Calu3 (cell line): ENCODE measurements around the gene GPR83. TPM values are rescaled to one million over a fixed set of nuclear protein-coding genes. Genes with fewer than 3 reads are reported as not detected.
"Not testable (repeated sequence)": the region's sequence is repeated elsewhere in the genome, so short reads cannot be mapped to it uniquely, and the experiment has no call there.

Experiments used
- BruUV-seq: library from RNA; stranded (reverse); fragments of 400-500 nt; replicated peaks from 2 replicates; lab custom pipeline; 2021; lab: Mats Ljungman, UMichigan
- CTCF ChIA-PET: fragments of 300-600 bp; sonication (Branson Sonifier 250); formaldehyde crosslinking; loops from one replicate; lab custom pipeline; 2022; ENCODE audit warnings: antibody characterized with exemption; lab: Charles Lee
- DNase-seq: peaks from one replicate; pipeline ENCODE4 v3.0.0; 2022
- H3K27ac Mint-ChIP-seq: one replicate; pipeline ENCODE4 v1.8.0; 2022; ENCODE audit warnings: mixed read lengths; ENCODE audit not compliant: unreplicated experiment
- H3K27me3 Mint-ChIP-seq: one replicate; pipeline ENCODE4 v1.8.0; 2022; ENCODE audit warnings: mixed read lengths; ENCODE audit not compliant: unreplicated experiment
- H3K36me3 Mint-ChIP-seq: one replicate; pipeline ENCODE4 v1.8.0; 2022; ENCODE audit warnings: mild to moderate bottlenecking, moderate library complexity, mixed read lengths; ENCODE audit not compliant: insufficient read depth, unreplicated experiment
- H3K4me1 Mint-ChIP-seq: one replicate; pipeline ENCODE4 v1.8.0; 2022; ENCODE audit warnings: mild to moderate bottlenecking, low read depth, mixed read lengths; ENCODE audit not compliant: unreplicated experiment
- H3K4me3 Mint-ChIP-seq: one replicate; pipeline ENCODE4 v1.8.0; 2022; ENCODE audit warnings: mild to moderate bottlenecking, low read depth, moderate library complexity, mixed read lengths; ENCODE audit not compliant: unreplicated experiment
- H3K9me3 Mint-ChIP-seq: one replicate; pipeline ENCODE4 v1.8.0; 2022; ENCODE audit warnings: low read depth, mixed read lengths; ENCODE audit not compliant: unreplicated experiment
- intact Hi-C: fragments of 100-400 bp; cut with micrococcal nuclease; formaldehyde crosslinking; loops from one replicate; pipeline ENCODE4 v1.10.0; 2022; ENCODE audit not compliant: unreplicated experiment
- total RNA-seq: library from RNA; stranded (reverse); gene quantifications from 2 replicates; pipeline ENCODE4 v1.2.3, GENCODE V29; 2022
- TF ChIP-seq, protein P1 (sequence below): fragments of 200-600 bp; IDR thresholded peaks from one replicate; pipeline ENCODE4 v1.8.0; 2022; ENCODE audit warnings: antibody characterized with exemption; ENCODE audit not compliant: unreplicated experiment

The GPR83 gene
- total RNA-seq, 1 experiment from 2014 or later: 0.19 TPM

- Mint-ChIP-seq H3K4me3 (no peak overlapping the region), H3K9me3 (no peaks in the 10 kb centered on the region), H3K36me3 (no peaks in the 10 kb centered on the region), H3K27me3 (peaks cover 28% of the 10 kb centered on the region), H3K4me1 (no peaks in the 10 kb centered on the region), H3K27ac (no peak overlapping the region)
- CTCF ChIA-PET: no interaction called here
- TF ChIP-seq, protein P1, sequence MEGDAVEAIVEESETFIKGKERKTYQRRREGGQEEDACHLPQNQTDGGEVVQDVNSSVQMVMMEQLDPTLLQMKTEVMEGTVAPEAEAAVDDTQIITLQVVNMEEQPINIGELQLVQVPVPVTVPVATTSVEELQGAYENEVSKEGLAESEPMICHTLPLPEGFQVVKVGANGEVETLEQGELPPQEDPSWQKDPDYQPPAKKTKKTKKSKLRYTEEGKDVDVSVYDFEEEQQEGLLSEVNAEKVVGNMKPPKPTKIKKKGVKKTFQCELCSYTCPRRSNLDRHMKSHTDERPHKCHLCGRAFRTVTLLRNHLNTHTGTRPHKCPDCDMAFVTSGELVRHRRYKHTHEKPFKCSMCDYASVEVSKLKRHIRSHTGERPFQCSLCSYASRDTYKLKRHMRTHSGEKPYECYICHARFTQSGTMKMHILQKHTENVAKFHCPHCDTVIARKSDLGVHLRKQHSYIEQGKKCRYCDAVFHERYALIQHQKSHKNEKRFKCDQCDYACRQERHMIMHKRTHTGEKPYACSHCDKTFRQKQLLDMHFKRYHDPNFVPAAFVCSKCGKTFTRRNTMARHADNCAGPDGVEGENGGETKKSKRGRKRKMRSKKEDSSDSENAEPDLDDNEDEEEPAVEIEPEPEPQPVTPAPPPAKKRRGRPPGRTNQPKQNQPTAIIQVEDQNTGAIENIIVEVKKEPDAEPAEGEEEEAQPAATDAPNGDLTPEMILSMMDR: no peak
- DNase-seq: no peak
- BruUV-seq: no TSS peak
- intact Hi-C loops: no loop called here
Measured at GRCh38 chr11:94376841-94377240, 24.4 kb downstream of the GPR83 start.

DNA sequence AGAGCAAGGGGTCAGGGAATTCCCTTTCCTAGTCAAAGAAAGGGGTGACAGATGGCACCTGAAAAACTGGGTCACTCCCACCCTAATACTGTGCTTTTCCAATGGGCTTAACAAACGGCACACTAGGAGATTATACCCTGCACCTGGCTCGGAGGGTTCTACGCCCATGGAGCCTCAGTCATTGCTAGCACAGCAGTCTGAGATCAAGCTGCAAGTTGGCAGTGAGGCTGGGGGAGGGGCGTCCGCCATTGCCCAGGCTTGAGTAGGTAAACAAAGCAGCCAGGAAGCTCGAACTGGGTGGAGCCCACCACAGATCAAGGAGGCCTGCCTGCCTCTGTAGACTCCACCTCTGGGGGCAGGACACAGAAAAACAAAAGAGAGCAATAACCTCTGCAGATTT is 30.6 kb downstream of the GPR83 start:
- H3K9me3 Mint-ChIP-seq, CTCF ChIA-PET, H3K27ac Mint-ChIP-seq, intact Hi-C loops, H3K4me3 Mint-ChIP-seq, DNase-seq, BruUV-seq, H3K4me1 Mint-ChIP-seq, H3K36me3 Mint-ChIP-seq: not testable (repeated sequence)
- peaks cover 38% of the 10 kb centered on the region for H3K27me3 Mint-ChIP-seq

DNA sequence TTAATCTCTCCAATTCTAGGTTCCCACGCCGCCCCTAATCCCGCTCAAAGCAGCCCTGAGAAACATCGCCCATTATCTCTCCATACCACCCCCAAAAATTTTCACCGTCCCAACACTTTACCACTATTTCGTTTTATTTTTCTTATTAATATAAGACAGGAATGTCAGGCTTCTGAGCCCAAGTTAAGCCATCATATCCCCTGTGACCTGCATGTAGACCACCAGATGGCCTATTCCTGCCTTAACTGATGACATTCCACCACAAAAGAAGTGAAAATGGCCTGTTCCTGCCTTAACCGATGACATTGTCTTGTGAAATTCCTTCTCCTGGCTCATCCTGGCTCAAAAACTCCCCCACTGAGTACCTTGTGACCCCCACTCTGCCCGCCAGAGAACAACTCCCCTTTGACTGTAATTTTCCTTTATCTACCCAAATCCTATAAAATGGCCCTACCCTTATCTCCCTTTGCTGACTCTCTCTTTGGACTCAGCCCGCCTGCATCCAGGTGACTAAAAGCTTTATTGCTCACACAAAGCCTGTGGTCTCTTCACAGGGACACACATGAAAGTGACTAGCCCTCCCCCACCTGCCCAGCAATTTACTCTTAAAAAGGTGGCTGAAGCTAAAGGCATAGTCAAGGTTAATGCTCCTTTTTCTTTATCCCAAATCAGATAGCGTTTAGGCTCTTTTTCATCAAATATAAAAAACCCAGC is 50.2 kb downstream of the GPR83 start:
- H3K4me1 Mint-ChIP-seq, intact Hi-C loops, H3K9me3 Mint-ChIP-seq, H3K36me3 Mint-ChIP-seq, CTCF ChIA-PET, H3K4me3 Mint-ChIP-seq, BruUV-seq, H3K27ac Mint-ChIP-seq, DNase-seq: not testable (repeated sequence)
- peaks cover 83% of the 10 kb centered on the region for H3K27me3 Mint-ChIP-seq

DNA sequence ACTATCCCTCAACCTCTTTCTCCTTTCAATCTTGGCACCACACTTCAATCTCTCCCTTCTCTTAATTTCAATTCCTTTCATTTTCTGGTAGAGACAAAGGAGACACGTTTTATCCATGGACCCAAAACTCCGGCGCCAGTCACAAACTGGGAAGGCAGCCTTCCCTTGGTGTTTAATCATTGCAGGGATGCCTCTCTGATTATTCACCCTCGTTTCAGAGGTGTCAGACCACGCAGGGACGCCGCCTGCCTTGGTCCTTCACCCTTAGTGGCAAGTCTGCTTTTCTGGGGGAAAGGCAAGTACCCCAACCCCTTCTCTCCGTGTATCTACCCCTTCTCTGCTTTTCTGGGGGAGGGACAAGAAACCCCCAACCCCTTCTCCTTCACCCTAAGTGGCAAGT is 54.9 kb downstream of the GPR83 start:
- intact Hi-C loops, DNase-seq, CTCF ChIA-PET, BruUV-seq, H3K4me3 Mint-ChIP-seq, H3K9me3 Mint-ChIP-seq, H3K36me3 Mint-ChIP-seq, H3K27ac Mint-ChIP-seq, H3K4me1 Mint-ChIP-seq: not testable (repeated sequence)
- peaks cover 47% of the 10 kb centered on the region for H3K27me3 Mint-ChIP-seq

GRCh38 chr11:94343495-94343894 is 57.7 kb downstream of the GPR83 start:
- intact Hi-C loops: no loop called here
- no TSS peak for BruUV-seq
- no peak overlapping the region for H3K4me3 Mint-ChIP-seq
- DNase-seq: no peak
- H3K9me3 Mint-ChIP-seq: no peaks in the 10 kb centered on the region
- H3K4me1 Mint-ChIP-seq: no peaks in the 10 kb centered on the region
- TF ChIP-seq, protein P1: no peak
- CTCF ChIA-PET: no interaction called here
- no peak overlapping the region for H3K27ac Mint-ChIP-seq
- H3K36me3 Mint-ChIP-seq: peaks cover 5% of the 10 kb centered on the region
- peaks cover 31% of the 10 kb centered on the region for H3K27me3 Mint-ChIP-seq

DNA sequence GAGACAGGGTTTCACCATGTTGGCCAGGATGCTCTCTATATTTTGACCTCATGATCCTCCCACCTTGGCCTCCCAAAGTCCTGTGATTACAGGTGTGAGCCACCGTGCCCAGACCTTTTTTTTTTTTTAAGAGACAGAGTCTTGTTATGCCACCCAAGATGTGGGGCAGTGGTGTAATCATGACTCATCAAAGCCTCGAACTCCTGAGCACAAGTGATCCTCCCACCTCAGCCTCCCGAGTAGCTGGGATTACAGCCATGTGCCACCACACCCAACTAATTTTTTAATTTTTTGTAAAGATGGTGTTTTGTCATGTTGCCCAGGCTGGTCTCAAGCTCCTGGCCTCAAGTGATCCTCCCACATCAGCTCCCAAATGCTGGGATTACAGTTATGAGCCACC is 59.0 kb downstream of the GPR83 start:
- DNase-seq: no peak
- CTCF ChIA-PET: no interaction called here
- H3K9me3 Mint-ChIP-seq: no peaks in the 10 kb centered on the region

More for the DNA sequence above, 59.0 kb downstream of the GPR83 start:
- no TSS peak for BruUV-seq
- no peak overlapping the region for H3K4me3 Mint-ChIP-seq
- TF ChIP-seq, protein P1: no peak
- peaks cover 18% of the 10 kb centered on the region for H3K27me3 Mint-ChIP-seq
- peaks cover 5% of the 10 kb centered on the region for H3K36me3 Mint-ChIP-seq
- H3K4me1 Mint-ChIP-seq: no peaks in the 10 kb centered on the region
- no peak overlapping the region for H3K27ac Mint-ChIP-seq
- intact Hi-C loops: no loop called here
